IPS-11a (cell line): ENCODE results near the gene USH1C.
A peak's percentile ranks its signal among the peaks of the same experiment; 100 is the strongest.

ENCODE experiments used
- H3K4me3 ChIP-seq: one replicate; pipeline ENCODE4 v1.5.1; 2013; ENCODE audit warnings: low read depth, low read length, control low read depth

Gene USH1C

DNA sequence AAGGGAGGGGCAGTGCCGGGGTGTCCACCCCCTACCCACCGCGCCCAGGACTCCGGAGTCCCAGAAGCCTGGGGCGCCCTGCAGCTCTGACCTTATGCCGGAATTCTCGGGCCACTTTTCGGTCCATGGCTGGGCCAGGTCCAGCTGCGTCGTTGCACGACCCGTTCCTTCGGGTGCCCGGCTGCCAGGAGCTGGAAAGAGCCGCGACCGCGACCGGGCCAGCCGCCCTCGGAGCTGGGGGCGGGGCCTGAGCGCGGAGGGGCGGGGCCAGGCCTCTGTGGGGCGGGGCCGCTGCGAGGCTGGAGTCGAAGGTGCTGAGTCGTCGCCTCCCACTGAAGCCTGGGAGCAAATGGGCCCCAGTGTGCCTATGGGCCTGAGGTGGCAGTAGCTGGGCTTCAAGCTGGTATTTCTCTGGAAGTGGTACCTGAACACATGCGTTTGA is at the start of gene USH1C:
USH1C (minus strand) TSS at position 236 of the 442 bp plus-strand sequence; CDS start at position 127, 109 bp downstream.
- peak within 1 kb of the TSS; percentile 44 for H3K4me3 ChIP-seq

DNA sequence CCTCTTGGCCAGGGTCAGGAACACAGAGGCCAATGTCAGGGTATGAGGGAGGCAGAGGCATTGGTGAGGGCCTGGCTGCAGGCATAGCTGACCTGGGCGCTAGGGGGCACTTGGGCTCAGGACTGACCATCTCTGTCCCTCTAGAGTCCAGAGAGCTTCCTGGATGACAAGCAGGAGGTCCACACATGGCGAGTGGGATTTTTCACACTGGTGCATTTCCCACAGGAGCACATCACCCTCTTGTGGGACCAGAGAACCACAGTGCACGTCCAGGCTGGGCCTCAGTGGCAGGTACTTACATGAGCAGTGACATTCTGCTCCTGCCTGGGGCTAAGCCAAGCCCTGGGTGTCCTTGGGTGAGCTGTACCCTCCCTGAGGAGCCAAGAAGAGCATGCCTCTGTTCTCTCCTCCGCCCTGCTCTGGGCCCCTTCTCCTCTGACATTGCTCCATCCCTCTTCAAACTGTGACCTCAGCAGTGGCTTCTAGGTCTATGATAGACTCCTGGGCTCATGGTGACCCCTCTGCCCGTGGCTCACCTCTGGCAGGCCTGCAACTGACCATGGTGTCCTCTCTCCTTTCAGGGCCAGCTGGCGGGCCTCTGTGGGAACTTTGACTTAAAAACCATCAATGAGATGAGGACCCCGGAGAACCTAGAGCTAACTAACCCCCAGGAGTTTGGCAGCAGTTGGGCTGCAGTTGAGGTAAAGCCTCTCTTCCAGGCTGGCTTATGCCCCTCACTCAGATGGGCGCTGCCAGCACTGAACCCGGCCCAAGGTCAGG is 49.4 kb upstream of the USH1C start:
- H3K4me3 ChIP-seq: no peak overlapping the region

DNA sequence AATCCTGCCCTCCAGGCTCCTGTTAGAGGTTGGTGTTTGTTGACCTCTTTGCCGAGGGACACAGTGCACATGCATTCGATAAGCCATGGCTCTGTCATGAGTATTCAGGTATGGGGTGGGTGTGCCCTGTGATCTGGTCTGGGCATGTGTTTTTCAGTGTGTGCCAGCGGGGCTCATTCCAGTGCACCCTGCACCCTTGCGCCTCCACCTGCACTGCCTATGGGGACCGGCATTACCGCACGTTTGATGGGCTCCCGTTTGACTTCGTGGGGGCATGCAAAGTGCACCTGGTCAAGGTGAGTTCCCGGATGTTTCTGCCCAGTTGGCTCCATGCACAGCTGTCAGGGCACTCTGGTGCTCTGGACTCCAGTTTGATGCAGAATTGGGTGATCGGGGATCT is 47.1 kb upstream of the USH1C start:
- H3K4me3 ChIP-seq: no peak overlapping the region

DNA sequence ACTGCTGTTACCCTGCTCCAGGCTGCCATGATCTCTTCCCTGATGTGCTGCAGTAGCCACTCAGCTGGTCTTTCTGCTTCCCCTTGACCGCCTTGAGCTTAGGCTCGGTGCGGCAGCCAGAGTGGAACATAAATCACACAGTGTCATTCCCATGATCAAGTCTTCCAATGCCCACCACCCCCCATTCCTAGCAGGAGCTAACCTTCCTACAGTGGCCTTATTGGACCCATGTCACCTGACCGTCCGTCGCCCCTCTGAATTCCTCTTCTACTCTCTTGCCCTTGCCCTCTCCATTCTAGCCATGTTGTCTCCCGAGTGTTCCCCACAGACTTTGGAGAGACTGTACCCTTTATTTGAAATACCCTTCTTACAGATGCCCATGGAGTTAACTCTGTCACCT is 46.2 kb upstream of the USH1C start:
- H3K4me3 ChIP-seq: no peak overlapping the region

DNA sequence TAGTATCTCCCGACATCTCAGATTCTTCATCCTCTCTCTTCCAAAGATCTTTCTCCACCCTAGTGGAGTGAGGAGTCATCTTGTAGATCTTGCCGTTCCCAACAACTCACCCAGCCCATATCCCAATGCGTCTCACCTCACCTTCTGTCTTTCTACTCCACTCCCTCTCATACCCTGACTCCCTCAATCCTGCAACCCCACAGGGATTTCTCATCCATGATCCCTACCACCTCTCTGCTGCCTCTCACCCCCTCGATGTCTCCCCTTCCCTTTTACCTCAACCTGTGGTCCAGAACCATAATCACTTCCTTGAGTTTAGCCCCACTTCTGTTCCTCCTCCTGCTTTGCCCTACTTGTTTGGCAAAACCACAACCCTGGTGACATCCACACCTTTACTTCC is 44.5 kb upstream of the USH1C start:
- H3K4me3 ChIP-seq: no peak overlapping the region

DNA sequence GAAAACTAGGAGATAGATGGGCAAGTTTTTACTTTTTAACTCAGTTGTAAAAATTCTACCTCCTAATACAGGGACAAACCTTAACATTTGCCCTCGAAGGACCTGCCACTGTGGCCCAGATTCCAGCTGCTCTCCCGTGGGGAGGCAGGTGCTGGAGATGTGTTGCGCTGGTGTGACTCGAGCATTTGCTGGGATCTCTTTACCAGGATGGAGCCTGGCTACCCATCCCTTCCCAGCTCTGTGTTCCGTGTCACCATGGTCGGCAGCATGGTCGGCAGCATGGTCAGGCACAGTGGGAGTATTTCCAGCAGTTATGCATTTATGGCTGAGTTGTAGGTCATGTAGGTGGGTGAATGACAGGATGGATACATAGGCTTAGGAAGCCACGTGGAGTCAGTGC is 44.0 kb upstream of the USH1C start:
- H3K4me3 ChIP-seq: no peak overlapping the region

DNA sequence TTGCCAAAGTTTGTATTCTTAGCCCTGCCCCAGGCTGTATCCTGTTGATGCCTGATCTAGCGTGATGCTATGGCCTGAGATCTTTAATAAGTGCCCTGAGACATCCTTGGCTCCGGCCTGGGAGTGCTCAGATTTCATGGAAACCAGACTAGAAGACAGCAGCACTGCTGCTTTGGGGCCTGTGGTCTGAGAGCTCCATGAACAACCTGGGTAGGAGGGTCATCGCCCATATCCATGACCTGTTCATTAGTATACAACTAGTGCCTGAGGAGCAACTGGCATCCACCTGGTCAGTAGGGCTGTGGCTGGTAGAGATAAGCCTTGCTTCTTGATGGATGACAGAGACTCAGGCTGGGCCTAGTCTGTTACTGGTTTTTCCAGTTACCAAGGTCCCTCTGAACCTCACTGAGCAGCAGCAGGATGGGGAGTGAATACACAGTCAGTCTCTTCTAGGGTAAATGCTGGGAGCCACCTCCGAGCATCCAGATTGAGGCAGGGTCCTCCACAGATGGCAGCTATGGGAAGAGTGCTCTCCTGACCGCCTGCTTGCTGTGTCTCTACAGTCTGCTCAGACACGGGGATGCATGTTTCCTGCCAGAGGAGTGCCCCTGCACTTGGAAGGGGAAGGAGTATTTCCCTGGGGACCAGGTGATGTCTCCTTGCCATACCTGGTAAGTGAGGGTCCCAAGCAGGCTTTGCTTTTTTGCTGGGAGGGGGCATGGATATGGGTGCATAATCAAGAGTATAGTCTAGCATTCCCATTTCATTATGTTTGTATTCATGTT is 41.9 kb upstream of the USH1C start:
- no peak overlapping the region for H3K4me3 ChIP-seq

DNA sequence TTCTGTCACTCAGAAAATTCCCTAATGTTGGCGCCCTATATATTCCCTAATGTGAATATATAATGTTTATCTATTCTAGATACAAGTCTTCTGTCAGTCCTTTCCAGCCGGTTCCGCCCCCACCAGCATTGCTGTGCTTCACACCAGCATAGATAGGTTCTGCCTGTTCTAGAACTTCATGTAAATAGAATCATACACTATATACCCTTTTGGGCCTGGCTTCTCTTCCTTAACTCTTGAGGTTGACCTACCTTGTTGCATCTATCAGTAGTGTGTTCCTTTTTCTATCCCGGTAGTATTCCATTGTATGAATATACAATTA is 37.5 kb upstream of the USH1C start:
- H3K4me3 ChIP-seq: no peak overlapping the region

DNA sequence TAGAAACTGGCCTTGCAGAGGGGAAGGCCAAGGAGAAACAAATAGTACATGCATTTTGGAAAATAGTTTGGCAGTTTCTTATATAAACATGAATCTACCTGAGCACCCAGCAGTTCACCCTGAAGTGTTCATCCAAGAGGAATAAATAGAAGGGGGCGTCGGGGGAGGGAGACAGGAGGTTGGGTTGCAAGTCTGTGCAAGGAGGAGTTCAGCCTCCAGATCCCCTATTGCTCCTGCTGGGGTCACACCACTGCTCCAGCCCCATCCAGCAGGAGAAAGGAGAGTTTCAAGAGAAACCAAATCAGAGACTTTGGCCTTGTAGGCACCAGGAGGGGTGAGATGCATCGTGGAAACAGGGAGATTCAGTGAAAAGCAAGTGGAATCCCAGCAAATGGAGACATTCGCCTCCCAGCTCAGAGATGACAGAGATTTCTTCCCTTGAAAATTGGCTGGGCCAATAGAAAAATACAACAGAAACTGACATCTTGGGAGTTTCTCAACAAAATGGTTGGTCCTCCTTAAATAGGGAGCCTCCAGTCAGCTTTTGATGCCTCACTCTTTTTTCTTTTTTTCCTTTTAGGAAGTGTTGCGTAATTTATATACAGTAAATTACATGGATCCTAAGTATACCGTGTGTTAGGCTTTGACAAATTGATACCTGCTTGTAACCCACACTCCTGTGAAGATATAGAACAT is 37.0 kb upstream of the USH1C start:
- no peak overlapping the region for H3K4me3 ChIP-seq

DNA sequence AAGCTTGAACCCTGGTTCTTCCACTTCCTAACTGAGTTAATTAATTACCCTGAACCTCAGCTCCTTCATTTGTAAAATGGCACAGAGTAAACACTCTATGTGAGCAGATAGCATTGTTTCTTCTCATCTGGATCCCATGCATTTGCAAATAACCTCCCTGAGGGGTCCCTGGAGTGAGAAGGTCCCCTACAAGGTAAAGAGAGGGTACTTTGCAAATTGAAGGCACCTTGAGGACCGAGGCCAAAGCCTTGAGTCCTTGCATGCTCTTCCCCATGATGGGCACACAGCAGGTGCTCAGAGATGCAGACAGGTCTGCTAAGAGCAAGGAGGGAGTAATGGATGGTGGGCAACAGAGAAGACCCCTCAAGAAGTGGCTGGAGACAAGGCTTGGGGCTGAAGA is 36.1 kb upstream of the USH1C start:
- H3K4me3 ChIP-seq: no peak overlapping the region

DNA sequence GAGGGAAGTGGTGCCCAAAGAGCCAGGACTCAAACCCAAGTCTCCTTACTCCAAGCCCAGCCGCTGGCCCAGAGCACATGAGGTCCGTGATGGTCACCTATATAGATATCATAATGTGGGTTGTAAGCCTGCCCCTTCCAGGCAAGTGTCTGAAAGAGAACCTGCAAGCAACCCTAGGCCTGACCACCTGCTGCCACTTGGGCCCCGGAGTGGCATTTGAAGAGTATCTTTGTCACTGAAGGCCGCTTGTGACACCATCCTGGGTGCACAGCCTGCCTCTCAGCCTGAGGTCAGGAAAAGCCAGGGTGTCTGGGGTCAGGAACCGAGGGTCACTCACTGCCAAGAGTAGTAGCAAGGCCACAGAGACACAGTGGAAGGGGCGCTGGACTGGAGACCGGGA is 35.2 kb upstream of the USH1C start:
- no peak overlapping the region for H3K4me3 ChIP-seq

DNA sequence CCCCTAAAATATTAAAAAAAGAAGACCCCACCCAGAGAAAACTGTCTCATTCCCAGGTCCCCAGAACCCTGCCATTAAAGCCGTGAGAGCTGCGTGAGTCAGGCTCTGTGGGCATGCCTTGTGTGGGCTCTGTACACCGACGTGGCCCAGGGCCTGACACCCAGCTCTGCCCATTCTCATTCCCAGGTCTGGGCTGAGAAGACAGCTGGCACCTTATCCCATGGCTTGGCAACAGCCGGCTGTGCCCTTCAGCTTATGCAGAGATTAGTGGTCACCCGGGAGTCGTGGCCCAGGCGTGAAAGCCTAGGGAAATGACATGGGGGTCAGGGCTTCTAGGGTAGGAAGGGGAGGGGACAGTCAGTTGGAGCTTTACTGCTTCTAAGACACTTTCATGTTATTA is 34.7 kb upstream of the USH1C start:
- no peak overlapping the region for H3K4me3 ChIP-seq

DNA sequence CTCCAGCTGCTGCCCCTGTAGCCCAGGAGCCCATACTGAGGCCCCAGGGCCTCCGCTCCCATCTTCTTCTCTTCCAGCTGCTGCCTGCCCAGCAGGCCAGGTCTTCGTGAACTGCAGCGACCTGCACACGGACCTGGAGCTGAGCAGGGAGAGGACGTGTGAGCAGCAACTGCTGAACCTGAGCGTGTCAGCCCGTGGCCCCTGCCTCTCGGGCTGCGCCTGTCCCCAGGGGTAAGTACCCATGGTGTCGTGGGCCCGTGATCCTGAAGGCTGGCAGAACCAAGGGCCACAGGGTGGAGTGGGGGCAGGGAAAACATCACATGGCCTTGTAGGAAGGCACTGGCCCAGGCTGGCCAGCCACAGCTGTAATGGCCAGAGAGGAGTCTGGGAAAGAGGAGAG is 34.1 kb upstream of the USH1C start:
- H3K4me3 ChIP-seq: no peak overlapping the region

DNA sequence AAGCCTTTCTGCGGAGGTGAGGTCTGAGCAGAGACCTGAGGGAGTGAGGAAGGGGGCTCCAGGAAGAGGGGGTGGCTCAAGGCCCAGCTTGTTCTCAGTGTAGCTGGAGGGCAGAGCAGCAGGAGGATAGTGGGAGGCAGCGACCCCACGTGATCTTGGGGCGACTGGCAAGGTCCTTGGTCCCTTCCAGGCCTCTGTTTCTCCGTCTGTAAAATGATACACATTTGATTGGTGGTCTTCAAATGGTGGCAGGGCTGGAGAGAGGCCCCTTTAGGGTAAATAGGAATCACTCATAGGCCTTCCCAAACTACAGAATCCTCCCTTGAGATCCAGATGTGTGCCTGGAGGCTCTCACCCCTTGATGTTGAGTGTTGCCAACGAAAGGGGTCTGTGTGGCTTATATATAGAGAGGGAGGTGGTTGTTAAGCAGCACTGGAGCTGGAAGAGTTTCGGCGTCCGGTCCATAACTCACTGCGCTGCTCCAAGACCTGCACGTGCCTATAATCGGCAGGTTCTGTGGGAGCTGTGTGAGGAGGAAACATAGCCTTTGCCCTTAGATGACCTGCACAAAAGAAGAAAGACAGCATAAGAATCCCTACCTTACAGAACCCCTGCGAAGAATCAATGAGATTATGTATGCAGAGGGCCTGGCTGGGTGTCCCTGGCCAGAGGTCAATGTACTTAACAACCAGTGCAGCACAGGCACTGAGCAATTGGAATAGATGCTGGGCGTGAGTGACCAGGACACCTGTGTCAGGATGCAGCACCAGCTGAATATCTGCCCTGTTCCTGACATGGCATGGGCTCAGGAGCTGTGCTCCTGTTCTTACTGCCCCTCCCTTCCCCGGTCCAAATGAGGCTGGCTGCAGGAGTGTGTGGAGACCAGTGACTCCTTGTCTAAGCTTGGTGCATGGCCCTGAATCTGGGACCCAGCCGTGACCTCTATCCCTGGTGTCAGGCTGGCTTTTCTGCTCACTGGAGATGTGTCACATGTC is 31.5 kb upstream of the USH1C start:
- no peak overlapping the region for H3K4me3 ChIP-seq

DNA sequence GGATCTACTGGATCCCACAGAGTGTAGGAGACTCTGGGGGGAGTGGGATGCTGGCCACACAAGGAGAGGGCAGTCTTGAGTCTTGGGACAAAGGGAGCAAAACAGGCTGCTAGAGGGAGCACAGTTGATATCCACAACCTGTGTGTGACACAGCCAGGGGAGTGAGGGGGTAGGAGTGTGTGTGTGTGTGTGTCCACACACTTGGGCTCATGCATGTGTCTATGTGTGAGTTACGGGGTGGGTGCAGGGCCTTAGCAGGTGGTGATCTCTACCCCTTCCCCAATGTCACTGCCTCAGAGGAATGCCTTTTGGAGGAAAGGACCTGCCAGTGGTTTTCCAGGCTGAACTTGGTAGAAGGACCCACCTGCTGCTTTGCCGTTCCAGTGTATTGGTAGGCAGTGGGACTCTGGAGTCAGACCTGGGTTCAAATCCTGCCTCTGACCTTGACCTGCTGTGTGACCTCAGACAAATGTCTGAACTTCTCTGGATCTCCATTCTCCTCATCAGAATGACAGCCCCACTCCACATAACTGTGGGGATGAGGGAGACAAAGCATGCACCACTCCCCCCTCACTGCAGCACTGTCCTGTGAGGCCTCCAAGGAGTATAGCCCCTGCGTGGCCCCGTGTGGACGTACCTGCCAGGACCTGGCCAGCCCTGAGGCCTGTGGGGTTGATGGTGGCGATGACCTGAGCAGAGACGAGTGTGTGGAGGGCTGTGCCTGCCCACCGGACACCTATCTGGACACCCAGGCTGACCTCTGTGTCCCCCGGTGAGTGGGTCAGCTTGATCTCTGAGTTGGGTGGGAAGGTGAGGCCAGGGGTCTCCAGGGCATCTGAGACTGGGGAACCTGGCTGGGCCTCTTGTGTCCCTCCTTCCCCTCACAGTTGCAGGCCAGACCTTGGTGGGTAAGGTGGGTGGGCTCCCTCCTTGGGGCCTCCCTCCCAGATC is 30.2 kb upstream of the USH1C start:
- H3K4me3 ChIP-seq: no peak overlapping the region

DNA sequence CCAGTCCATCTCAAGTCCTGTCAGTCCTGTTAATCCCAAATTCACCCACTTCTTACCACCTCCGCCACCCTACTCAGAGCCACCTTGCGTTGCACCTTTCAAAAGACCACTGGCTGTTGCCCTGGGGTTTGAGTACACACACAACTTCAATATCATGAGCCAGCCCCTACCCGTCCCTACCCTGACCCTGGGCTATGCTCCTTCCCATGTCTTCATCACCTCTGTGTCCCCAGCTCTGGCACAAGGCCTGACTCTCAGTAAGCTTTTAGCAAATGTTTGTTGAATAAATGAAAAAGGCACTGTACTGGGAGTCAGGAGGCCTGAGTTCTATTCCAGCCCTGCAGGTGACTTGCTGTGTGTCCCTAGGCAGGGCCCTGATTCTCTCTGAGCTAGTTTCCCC is 29.3 kb upstream of the USH1C start:
- no peak overlapping the region for H3K4me3 ChIP-seq

DNA sequence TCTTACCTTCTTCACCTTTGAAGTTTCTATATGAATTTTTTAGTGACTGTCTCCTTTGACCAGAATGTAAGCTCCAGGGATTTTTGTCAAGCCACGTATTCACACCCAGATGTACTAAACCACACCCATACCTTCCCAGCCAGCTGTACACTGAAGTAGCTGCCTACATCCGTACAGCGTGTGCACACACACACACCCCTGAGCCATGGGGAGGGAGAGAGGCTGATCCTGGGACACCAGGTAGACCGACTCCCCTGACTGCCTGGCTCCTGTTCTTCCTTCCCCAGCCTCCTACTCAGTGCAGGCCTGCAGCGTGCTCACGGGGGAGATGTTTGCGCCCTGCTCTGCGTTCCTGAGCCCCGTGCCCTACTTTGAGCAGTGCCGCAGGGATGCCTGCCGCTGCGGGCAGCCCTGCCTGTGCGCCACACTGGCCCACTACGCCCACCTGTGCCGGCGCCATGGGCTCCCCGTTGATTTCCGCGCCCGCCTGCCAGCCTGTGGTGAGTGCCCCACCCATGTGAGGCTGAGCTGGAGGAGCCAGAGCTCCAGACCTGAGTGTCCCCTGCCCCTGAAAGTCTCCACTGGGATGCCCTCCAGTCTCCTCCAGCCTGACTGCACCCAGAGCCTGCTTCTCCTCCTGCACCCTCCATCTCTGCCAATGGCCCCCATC is 28.7 kb upstream of the USH1C start:
- H3K4me3 ChIP-seq: no peak overlapping the region

DNA sequence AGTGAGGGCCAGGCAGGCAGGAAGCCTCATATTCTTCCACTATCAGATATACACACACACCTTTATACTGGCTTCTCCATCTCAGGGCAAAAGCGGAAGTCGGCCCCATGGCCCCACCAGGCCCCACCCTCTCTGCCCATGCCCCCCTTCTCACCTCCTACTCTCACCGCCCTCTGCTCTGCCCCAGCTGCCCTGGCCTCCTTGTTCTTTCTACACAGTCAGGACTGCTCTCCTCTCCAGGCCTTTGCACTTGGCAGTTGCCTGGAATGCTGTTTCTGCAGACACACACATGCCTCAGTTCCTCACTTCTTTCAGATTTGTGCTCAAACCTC is 28.1 kb upstream of the USH1C start:
- H3K4me3 ChIP-seq: no peak overlapping the region
